AG04450 (cell line): ENCODE data around the gene STK40. TPM values are rescaled to one million over a fixed set of nuclear protein-coding genes. Genes with fewer than 3 reads are reported as not detected.

Experiments used
- CTCF ChIA-PET: fragments of 300-600, 350-600 bp; formaldehyde crosslinking; extraction: SDS; loops from one replicate; lab custom pipeline; 2022; ENCODE audit warnings: antibody characterized with exemption, inconsistent platforms; lab: Charles Lee
- POLR2A ChIA-PET: fragments of 350-600 bp; formaldehyde crosslinking; extraction: SDS; loops from one replicate; lab custom pipeline; 2021; ENCODE audit warnings: antibody characterized with exemption, inconsistent platforms; lab: Yijun Ruan, JAX
- DNase-seq: peaks from one replicate; pipeline ENCODE4 v3.0.0-alpha.2; 2011; ENCODE audit warnings: low read depth, low spot score
- H3K27ac ChIP-seq: one replicate; pipeline ENCODE4 v1.5.1; 2012; ENCODE audit warnings: low read depth, low read length, control low read depth
- H3K27me3 ChIP-seq: one replicate; pipeline ENCODE4 v1.6.0; 2012; ENCODE audit warnings: low read length; ENCODE audit not compliant: control insufficient read depth, insufficient read depth
- H3K4me3 ChIP-seq: 2 replicates; pipeline ENCODE4 v1.5.1; 2011; ENCODE audit warnings: mild to moderate bottlenecking, low read depth, low read length, control low read depth
- H3K9me3 ChIP-seq: 2 replicates; pipeline ENCODE4 v1.5.1; 2012; ENCODE audit warnings: low read length; ENCODE audit not compliant: control insufficient read depth, insufficient read depth
- CTCF ChIP-seq: IDR thresholded peaks from 2 replicates; pipeline ENCODE4 v1.5.1; 2011; ENCODE audit warnings: low read depth, low read length, control low read depth, inconsistent platforms
- polyA minus RNA-seq: library from RNA; depleted of rRNA, polyadenylated mRNA; stranded (reverse); fragments of >200 nt; gene quantifications from 2 replicates; pipeline ENCODE4 v1.2.3, GENCODE V29; 2011; rRNA and poly(A)+ RNA removed
- polyA plus RNA-seq: library from polyadenylated mRNA; depleted of rRNA; stranded (reverse); fragments of >200 nt; gene quantifications from 2 replicates; pipeline ENCODE4 v1.2.3, GENCODE V29; 2011; rRNA removed

Gene STK40
- 26.4 and 30.3 TPM in 2 replicates for polyA plus RNA-seq
- 40.0 and 53.7 TPM in 2 replicates for polyA minus RNA-seq

- peak within 1 kb of the TSS; percentile 92 for H3K4me3 ChIP-seq
- CTCF ChIA-PET = interaction anchor here (1.1 to 4.1 kb wide), 3 partner anchors 17 to 43 kb away, joined by 3 to 20 read pairs (median 4); no protein-coding TSS in a partner anchor
- POLR2A ChIA-PET = interaction anchor here (0.5 to 3.2 kb wide), 19 partner anchors 12 to 275 kb away, joined by 3 to 28 read pairs (median 8); partner anchors contain the start of genes LSM10, OSCP1 and TRAPPC3
- TF ChIP-seq CTCF = no peak
- H3K27me3 ChIP-seq = no peaks in the 10 kb centered on the region
- H3K27ac ChIP-seq = peak within 1 kb of the TSS; percentile 100
- no peaks in the 10 kb centered on the region; the same call in 1 of the 2 replicates for H3K9me3 ChIP-seq
- peak; percentile 99 for DNase-seq
Measured at GRCh38 chr1:36385410-36386264, at the start of gene STK40. Gene STK40, minus strand, starts transcription at chr1:36385924. Its CDS starts 24,592 bp downstream, at chr1:36361332.

- H3K4me3 ChIP-seq = no peak overlapping the region
- no peak for TF ChIP-seq CTCF
- H3K9me3 ChIP-seq = no peaks in the 10 kb centered on the region
- no peaks in the 10 kb centered on the region for H3K27me3 ChIP-seq
- no peak overlapping the region for H3K27ac ChIP-seq
- no peak for DNase-seq
- CTCF ChIA-PET = no interaction called here
- POLR2A ChIA-PET = no interaction called here
Measured at GRCh38 chr1:36433102-36433501, 47.4 kb upstream of the STK40 start.

- H3K27me3 ChIP-seq = no peaks in the 10 kb centered on the region
- H3K4me3 ChIP-seq = no peak overlapping the region
- TF ChIP-seq CTCF = no peak
- no peak for DNase-seq
- POLR2A ChIA-PET = no interaction called here
- no peak overlapping the region for H3K27ac ChIP-seq
- H3K9me3 ChIP-seq = no peaks in the 10 kb centered on the region
- CTCF ChIA-PET = no interaction called here
Measured at GRCh38 chr1:36432616-36433015, 46.9 kb upstream of the STK40 start.

- ChIA-PET POLR2A (no interaction called here), CTCF (no interaction called here)
- H3K27me3 ChIP-seq = no peaks in the 10 kb centered on the region
- no peak overlapping the region for H3K4me3 ChIP-seq
- H3K9me3 ChIP-seq = no peaks in the 10 kb centered on the region
- no peak overlapping the region for H3K27ac ChIP-seq
- DNase-seq = no peak
- no peak for TF ChIP-seq CTCF
Measured at GRCh38 chr1:36425791-36426190, 40.1 kb upstream of the STK40 start.

- POLR2A ChIA-PET = interaction anchor here (0.6 kb wide), 1 partner anchor 327 kb away, joined by 3 read pairs; no protein-coding TSS in a partner anchor
Measured at GRCh38 chr1:36421649-36422048, 35.9 kb upstream of the STK40 start.

More at GRCh38 chr1:36421649-36422048, 35.9 kb upstream of the STK40 start:
- H3K27ac ChIP-seq = no peak overlapping the region
- TF ChIP-seq CTCF = no peak
- no peaks in the 10 kb centered on the region for H3K27me3 ChIP-seq
- H3K9me3 ChIP-seq = no peaks in the 10 kb centered on the region
- CTCF ChIA-PET = interaction anchor here (1.0 to 1.5 kb wide), 6 partner anchors 10 to 272 kb away, joined by 3 to 11 read pairs (median 4); no protein-coding TSS in a partner anchor
- DNase-seq = no peak
- no peak overlapping the region for H3K4me3 ChIP-seq
